Fibroblast of lung (primary cell): ENCODE measurements around the gene KIF26B. TPM values are rescaled to one million over a fixed set of nuclear protein-coding genes. Genes with fewer than 3 reads are reported as not detected.

Experiments used
- DNase-seq, 2 donors: peaks; one replicate each; pipeline versions ENCODE4 v3.0.0 to v3.0.0-alpha.2; 2010; ENCODE audit warnings: low read depth in 2 of 2
- H2AFZ ChIP-seq: 2 replicates; pipeline ENCODE4 v1.5.1; 2012; ENCODE audit warnings: low read length, control low read depth, inconsistent platforms
- H3K27ac ChIP-seq: 2 replicates; pipeline ENCODE4 v1.5.1; 2011; ENCODE audit warnings: low read length, control low read depth; ENCODE audit not compliant: insufficient read depth
- H3K27me3 ChIP-seq: 2 replicates; pipeline ENCODE4 v1.5.1; 2011; ENCODE audit warnings: mild to moderate bottlenecking, low read length; ENCODE audit not compliant: control insufficient read depth, insufficient read depth
- H3K36me3 ChIP-seq: 2 replicates; pipeline ENCODE4 v1.5.1; 2011; ENCODE audit warnings: low read length; ENCODE audit not compliant: control insufficient read depth, insufficient read depth
- H3K4me1 ChIP-seq: 2 replicates; pipeline ENCODE4 v1.5.1; 2011; ENCODE audit warnings: low read length; ENCODE audit not compliant: control insufficient read depth, insufficient read depth; ENCODE audit errors: extremely low read depth
- H3K4me2 ChIP-seq: 2 replicates; pipeline ENCODE4 v1.5.1; 2011; ENCODE audit warnings: low read length, control low read depth; ENCODE audit not compliant: insufficient read depth; ENCODE audit errors: extremely low read depth
- H3K4me3 ChIP-seq, 4 experiments: fragments of 200-600 bp in 1 of 4; sonication (generic) in 1 of 4; replicated peaks in 1 of 4; 2 replicates each; pipeline ENCODE4 v1.5.1; 2011 to 2016; ENCODE audit warnings: low read length in 4 of 4, low read depth in 3 of 4, mild to moderate bottlenecking in 3 of 4, control low read depth in 2 of 4, inconsistent platforms in 1 of 4, mixed read lengths in 1 of 4; ENCODE audit not compliant: insufficient read depth in 1 of 4; ENCODE audit errors: control extremely low read depth in 1 of 4
- H3K79me2 ChIP-seq: 2 replicates; pipeline ENCODE4 v1.5.1; 2012; ENCODE audit warnings: mild to moderate bottlenecking, low read length, inconsistent platforms; ENCODE audit not compliant: control insufficient read depth, insufficient read depth
- H3K9ac ChIP-seq: 2 replicates; pipeline ENCODE4 v1.5.1; 2011; ENCODE audit warnings: mild to moderate bottlenecking, low read length, control low read depth; ENCODE audit not compliant: insufficient read depth
- H3K9me3 ChIP-seq: 2 replicates; pipeline ENCODE4 v1.5.1; 2012; ENCODE audit warnings: low read depth, low read length; ENCODE audit not compliant: control insufficient read depth, insufficient read depth
- H4K20me1 ChIP-seq: 2 replicates; pipeline ENCODE4 v1.5.1; 2011; ENCODE audit warnings: low read length; ENCODE audit not compliant: control insufficient read depth, insufficient read depth; ENCODE audit errors: extremely low read depth
- CTCF ChIP-seq, 2 donors: IDR thresholded peaks in 1 of 2; conservative IDR thresholded peaks in 1 of 2; 1 replicate in 1 of 2; 2 replicates in 1 of 2; pipeline ENCODE4 v1.5.1; 2011 to 2012; ENCODE audit warnings: low read length in 2 of 2, control low read depth in 1 of 2, inconsistent platforms in 1 of 2, low read depth in 1 of 2, mild to moderate bottlenecking in 1 of 2
- EZH2 ChIP-seq: IDR thresholded peaks from 2 replicates; pipeline ENCODE4 v1.5.1; 2012; ENCODE audit warnings: low read length, control low read depth, mild to moderate bottlenecking; ENCODE audit errors: missing control alignments
- polyA plus RNA-seq, 2 donors: library from polyadenylated mRNA; depleted of rRNA in 1 of 2; stranded (reverse) in 1 of 2; unstranded in 1 of 2; fragments of >200 nt; gene quantifications; 2 replicates each; pipeline ENCODE4 v1.2.1, GENCODE V29; 2011 to 2012; ENCODE audit warnings: missing spikeins in 1 of 2
- total RNA-seq: library from RNA; depleted of rRNA; stranded (reverse); fragments of >200 nt; gene quantifications from 2 replicates; pipeline ENCODE4 v1.2.1, GENCODE V29; 2014

Gene KIF26B
- total and polyA plus RNA-seq, 2 donors (not counting 1 experiment from before 2014, with no cell fraction given), result 5.3 to 6.1 TPM

GRCh38 chr1:245216366-245217115 is 61.8 kb downstream of the KIF26B start:
- no peak for TF ChIP-seq CTCF (conservative IDR thresholded peaks at IDR 0.05 in 1 of 2, IDR thresholded peaks at IDR 0.05 in 1 of 2; ENCODE audit: low read depth in 1 of 2, low read length in 2 of 2)
- no peak for TF ChIP-seq EZH2
- Histone ChIP-seq H3K36me3 (no peaks in the 10 kb centered on the region), H4K20me1 (no peaks in the 10 kb centered on the region), H2AFZ (no peak overlapping the region), H3K27me3 (no peaks in the 10 kb centered on the region), H3K27ac (no peak overlapping the region), H3K9me3 (no peaks in the 10 kb centered on the region), H3K79me2 (no peaks in the 10 kb centered on the region), H3K4me1 (no peaks in the 10 kb centered on the region), H3K4me2 (no peak overlapping the region), H3K9ac (no peak overlapping the region), H3K4me3 (no peak overlapping the region)
- DNase-seq, result no peak

DNA sequence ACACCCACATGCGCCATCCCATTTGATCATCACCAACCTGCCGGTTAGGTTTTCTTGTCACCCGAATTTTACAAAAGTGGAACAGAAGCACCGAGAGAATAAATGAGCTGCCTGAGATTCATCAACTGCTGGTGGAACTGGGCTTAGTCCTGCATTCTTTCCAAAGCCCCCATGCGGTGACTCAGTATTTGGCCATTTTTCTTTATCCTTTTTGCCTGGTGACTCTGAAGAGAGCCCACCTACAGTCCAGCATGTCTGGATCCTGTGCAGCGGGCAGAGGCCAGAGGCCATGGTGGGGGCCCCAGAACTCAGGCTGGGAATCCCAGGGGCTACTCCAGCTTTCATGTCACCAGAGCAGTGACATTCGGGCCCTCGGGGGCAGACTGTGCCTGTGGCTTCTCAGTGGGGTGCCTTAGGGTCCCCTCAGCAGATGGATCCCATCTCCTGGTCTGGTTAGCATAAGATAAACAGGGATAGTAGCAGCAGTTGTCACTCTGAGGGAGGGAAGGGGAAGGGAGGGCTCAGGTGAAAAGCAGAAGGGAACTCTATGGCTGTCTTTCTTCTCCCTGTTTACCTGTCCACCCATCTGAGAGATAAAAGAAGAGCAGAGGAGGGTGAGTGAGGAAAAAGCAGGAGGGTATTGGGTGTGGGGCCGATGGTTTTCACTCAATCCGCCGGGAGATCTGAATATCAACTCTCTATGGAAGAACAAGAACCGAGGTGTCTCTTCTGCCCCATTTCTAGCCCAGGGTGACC is 63.2 kb downstream of the KIF26B start:
- H3K4me3 ChIP-seq, result no peak overlapping the region
- no peak overlapping the region for H2AFZ ChIP-seq
- H3K4me2 ChIP-seq, result no peak overlapping the region
- no peaks in the 10 kb centered on the region for H3K9me3 ChIP-seq
- H3K9ac ChIP-seq, result no peak overlapping the region
- H3K4me1 ChIP-seq, result no peaks in the 10 kb centered on the region
- TF ChIP-seq EZH2, result no peak
- TF ChIP-seq CTCF (conservative IDR thresholded peaks at IDR 0.05 in 1 of 2, IDR thresholded peaks at IDR 0.05 in 1 of 2; ENCODE audit: low read depth in 1 of 2, low read length in 2 of 2), result no peak
- no peaks in the 10 kb centered on the region for H3K36me3 ChIP-seq
- H3K79me2 ChIP-seq, result no peaks in the 10 kb centered on the region
- H4K20me1 ChIP-seq, result no peaks in the 10 kb centered on the region
- peak in 1 of 2 donors; percentile 16 for DNase-seq
- H3K27ac ChIP-seq, result no peak overlapping the region
- no peaks in the 10 kb centered on the region for H3K27me3 ChIP-seq

- no peak for DNase-seq
- no peaks in the 10 kb centered on the region for H3K27me3 ChIP-seq
- no peaks in the 10 kb centered on the region for H4K20me1 ChIP-seq
- H3K36me3 ChIP-seq, result no peaks in the 10 kb centered on the region
- TF ChIP-seq CTCF (conservative IDR thresholded peaks at IDR 0.05 in 1 of 2, IDR thresholded peaks at IDR 0.05 in 1 of 2; ENCODE audit: low read depth in 1 of 2, low read length in 2 of 2) (no peak), EZH2 (no peak)
- H3K4me2 ChIP-seq, result no peak overlapping the region
- H3K4me1 ChIP-seq, result no peaks in the 10 kb centered on the region
- H3K79me2 ChIP-seq, result no peaks in the 10 kb centered on the region
- H2AFZ ChIP-seq, result no peak overlapping the region
- H3K9me3 ChIP-seq, result no peaks in the 10 kb centered on the region
- H3K4me3 ChIP-seq, result no peak overlapping the region
- no peak overlapping the region for H3K27ac ChIP-seq
- H3K9ac ChIP-seq, result no peak overlapping the region
Measured at GRCh38 chr1:245220381-245220985, 65.7 kb downstream of the KIF26B start.
